Measurements from ENCODE around the gene PLIN1. TPM values are rescaled to one million over a fixed set of nuclear protein-coding genes. Genes with fewer than 3 reads are reported as not detected.

The PLIN1 gene
- total RNA-seq, 1 donor from 2014 or later, result 9.9 TPM

DNA sequence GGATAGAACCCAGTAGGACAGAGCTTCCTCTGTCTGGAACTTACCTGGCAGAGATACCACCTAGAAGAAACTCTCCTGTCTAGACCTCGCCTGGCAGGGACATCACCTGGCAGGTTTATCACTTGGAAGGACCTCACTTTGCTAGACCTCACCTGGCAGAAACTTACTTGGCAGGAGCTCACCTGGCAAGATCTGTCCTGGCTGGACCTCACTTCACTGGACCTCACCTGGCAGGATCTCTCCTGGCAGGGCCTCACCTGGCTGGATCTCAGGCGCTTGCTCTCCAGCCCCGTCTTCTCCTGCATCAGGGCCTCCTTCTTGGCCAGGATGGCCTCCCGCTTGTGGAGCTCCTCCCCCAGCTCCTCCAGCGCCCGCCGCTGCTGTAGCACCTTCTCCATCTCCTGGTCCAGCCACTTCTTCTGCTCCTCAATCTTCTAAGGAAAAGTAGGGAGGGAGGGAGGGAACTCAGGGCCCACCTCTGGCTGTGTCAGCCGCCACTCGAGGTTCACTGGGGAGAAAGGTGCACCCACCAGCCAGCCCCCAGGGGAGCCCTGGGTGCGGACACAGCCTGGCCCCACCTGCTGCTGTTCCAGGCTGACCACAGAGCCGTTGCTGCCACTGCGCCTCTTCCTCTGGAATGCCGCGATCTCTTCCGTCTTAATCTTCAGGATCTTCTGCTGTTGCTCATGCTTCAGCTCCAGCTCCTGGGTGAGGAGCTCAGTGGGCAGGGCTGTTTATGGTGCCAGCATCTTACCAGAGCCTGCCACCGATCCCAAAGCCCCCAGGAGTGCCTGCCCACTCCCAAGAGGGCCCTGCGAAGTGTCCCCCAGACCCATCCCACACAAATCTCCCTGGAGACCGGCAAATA, 46.4 kb downstream of the PLIN1 start:
- intact Hi-C loops (cut with DNase I), result no loop called here
- DNase-seq (no peak), ATAC-seq (ENCODE audit: poor library complexity) (no peak)

DNA sequence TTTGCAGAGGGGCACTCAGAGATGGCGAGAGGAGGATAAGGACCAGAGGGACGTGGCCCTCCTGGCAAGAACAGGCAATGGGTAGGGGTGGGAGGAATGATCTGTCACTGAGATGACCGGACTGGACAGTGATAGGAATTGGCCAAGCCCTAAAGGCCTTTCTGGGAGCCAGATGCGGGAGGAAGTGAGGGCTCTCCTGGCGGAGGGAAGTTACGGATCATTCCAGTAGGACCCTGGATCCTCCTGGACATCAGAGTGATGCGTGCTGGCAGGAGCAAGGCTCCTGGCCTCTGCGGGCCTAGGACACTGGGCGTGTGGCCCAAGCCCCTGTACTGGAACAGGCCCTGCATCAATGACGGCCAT, 47.3 kb downstream of the PLIN1 start:
- DNase-seq, result no peak
- intact Hi-C loops (cut with DNase I), result no loop called here

DNA sequence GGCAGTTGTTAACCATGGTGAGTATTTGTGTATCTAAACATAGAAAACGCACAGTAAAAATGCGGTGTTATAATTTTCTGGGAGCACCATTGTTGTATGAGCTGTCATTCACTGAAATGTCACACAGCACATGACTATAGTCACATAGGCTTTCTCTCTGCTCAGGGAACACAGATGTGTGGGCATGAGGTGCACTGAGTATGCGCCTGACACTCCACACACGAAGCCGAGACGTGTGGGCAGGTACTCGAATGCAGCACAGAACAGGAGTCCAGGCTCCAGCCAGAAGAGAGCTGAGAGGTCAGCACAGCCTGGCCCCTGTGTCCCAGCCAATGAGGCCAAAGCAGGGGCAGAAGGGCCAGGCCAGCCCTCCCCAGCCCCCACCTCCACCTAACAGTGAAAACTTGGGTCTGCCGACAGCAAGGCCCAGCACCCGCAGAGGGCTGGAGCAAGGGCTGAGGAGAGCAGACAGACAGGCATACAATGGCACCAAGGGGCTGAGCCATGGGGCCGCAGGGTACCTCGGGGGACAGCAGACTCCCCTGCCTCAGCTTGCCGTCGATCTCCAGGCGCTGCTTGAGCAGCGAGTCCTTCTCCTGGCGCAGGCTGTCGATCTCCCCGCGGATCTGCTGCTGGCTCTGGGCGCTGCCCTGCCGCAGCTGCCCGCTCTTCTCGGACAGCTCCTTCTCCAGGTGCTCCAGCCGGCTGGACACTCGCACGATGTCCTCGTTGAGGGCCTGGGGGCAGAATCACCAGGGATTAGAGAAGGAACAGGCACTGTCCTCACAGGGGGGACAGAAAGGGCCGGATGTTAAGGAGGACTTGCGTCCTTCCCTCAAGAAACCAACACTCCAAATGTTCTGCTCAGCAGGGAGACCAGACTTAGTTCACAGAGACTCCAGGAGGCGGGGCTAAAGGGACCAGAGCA, 47.9 kb downstream of the PLIN1 start:
- DNase-seq (no peak), ATAC-seq (ENCODE audit: poor library complexity) (no peak)
- intact Hi-C loops (cut with DNase I), result no loop called here

More for the DNA sequence above, 47.3 kb downstream of the PLIN1 start:
- ATAC-seq (ENCODE audit: poor library complexity), result no peak

DNA sequence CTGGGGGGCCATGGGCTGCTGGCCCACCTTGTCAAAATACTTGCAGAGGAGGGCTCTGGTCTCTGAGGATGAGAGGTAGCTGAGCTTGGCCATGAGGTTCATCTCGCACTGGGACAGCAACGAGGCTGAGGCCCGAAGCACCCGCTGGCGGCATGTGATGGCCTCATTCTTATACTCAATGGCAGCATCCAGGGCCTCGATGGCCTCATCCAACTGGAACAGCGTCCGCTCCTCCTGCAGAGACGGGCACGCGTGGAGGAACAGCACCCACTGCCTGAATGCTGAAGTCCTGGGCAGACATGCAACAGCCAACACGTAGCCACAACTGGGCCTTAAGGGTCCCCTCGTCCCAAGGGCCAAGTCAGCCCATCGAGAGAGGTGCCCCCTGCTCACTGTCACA, 48.9 kb downstream of the PLIN1 start:
- DNase-seq, result no peak
- intact Hi-C loops (cut with DNase I), result no loop called here
- no peak for ATAC-seq (ENCODE audit: poor library complexity)

DNA sequence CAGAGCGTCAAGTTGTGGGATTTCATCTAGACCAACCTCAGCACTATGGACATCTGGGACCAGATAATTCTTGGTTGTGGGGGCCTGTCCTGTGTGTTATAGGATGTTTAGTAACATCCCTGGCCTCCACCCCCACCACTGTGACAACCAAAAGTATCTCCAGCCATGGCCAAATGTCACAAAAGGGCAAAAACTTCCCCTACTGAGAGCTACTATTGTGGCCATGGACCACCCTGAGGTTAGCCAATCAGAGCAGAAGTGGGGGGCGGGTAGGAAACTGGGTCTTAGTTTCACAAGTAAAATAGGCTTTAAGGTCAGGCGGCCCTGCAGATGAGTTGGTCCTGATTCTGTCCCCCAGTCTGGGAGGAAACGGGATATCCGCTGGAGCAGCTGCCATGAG, 49.3 kb downstream of the PLIN1 start:
- DNase-seq (no peak), ATAC-seq (ENCODE audit: poor library complexity) (no peak)
- intact Hi-C loops (cut with DNase I), result no loop called here

DNA sequence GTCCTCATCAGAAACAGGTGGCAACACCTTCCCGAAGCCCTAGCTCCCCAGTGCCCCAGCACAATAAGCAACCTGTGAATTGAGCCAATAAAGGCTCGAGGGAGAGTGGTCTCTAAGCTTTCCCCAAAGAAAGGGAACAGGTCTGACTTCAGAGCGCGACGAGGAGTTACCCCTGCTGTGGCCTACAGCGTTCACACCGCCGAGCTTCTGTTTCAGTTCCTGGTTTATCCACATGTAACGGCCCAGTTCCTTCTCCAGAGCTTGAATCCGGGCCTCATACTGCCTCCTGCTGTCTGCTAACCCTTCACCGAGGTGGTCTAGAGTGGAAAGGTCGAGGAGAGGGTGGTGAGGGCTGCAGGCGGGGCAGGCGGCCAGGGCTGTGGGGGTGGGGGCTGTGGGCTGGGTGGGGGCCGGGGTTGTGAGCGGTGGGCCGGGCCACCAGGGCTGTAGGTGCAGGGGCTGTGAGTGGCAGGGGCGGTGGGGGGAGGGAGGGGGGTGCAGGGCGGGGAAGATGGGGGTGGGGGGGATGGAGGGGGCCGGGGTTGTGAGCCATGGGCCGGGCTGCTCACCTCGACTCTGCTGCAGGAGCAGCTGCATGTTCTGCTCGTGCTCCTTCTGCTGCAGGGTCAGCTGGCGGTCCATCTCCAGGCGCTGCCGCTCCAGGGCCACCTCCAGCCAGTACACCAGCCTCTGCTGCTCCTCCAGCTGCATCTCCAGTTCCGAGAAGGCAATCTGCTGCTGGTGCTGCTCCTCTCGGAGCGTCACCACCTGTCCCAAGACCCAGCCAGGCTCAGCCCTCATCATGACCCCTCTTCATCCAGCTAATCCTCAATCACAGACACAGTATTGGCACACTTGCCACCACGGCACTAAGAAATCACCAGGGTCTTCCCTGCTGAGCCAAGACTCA, 50.1 kb downstream of the PLIN1 start:
- intact Hi-C loops (cut with DNase I), result no loop called here
- ATAC-seq (ENCODE audit: poor library complexity) (no peak), DNase-seq (no peak)

DNA sequence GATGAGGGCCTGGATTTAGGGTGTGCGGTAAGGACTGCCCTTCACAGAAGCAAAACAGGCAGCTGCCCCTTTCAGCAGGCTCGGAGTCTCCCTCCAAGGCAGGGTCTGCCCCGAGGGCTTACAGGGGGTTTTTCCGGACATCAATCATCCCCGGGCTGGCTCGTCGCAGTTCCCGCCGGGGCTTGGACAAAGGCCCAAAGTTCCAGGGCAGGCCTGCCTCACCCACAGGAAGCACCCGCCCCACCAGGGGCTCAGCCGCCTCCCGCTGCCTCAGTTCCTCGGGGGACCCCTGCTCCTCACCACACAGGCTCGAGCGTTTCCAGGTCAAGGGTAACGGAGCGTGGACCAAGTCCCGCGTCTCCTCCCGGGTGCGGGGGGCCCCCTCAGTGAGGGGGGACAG, 50.9 kb downstream of the PLIN1 start:
- intact Hi-C loops (cut with DNase I), result no loop called here
- DNase-seq (no peak), ATAC-seq (ENCODE audit: poor library complexity) (no peak)

DNA sequence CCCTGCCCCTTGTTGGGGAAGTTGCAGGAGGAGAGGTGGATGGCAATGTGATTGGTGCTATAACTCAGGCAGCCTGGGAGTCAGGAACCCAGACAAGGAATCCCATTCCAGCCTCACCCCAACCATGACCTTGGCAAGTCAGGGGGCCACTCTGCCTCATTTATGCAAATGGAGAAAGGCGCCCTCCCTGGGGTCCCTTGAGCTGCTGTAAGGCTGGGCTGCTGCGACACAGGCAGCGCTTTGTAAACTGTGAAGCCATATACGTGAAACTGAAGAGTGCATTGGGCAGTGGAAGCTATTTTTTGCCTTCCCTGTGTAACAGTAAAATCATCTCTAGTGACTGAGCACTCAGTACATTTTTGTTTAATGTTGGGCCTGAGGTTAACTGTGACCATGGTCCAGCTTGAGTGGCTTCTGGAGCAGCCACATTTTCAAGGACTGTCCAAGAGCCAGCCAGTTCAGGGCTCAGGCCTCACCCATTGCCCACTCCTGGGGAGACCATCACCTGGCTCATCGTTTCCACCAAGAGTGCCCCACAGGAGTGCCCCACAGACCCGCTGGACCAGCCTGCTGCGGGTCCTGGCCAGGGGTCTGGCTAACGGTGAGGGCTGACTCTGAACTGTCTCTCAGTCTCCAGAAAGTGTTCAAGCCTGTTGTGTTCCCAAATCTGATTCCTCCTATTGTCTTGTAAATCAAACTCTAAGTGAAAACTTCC, 51.8 kb downstream of the PLIN1 start:
- intact Hi-C loops (cut with DNase I), result no loop called here
- ATAC-seq (ENCODE audit: poor library complexity) (no peak), DNase-seq (no peak)

DNA sequence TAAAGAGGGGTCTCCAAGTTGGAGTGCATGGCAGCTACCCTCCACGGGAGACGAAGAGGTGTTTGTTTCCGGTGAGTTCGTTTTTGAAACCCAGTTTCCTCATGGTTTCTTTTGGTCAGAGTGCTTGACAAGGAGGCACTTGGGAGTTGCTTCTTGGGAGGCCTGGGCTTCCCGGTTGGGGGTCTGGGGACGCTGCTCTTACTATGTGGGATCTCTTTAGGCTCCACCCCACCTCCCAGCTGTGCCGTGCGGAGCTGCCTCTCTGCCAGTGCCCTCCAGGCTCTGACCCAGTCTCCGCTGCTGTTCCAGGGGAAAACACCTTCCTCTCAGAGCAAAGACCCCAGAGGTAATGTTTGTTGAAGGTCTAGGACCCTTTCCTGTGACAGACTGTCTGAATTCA, 53.5 kb downstream of the PLIN1 start:
- no peak for ATAC-seq (ENCODE audit: poor library complexity)
- no peak for DNase-seq
- intact Hi-C loops (cut with DNase I), result no loop called here

DNA sequence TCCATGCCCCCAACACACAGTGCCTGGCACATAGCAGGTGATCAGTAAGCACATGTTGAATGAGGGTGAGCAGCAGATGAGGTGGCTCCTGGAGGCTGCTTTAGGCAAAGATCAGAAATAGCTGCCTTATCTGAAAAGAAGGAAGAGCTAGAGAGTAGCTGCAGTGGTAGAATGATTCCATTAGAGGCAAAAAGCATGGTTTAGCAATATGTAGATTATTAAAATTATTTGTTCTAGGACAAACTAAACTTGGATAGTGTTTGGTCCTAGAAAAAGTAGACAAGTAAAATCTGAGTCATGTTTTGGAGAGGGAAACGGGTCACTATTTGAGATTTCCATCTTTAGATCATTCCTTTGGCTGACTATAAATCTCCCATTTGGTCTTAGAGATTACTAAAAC, 56.0 kb downstream of the PLIN1 start:
- no peak for DNase-seq
- intact Hi-C loops (cut with DNase I), result no loop called here
- no peak for ATAC-seq (ENCODE audit: poor library complexity)

DNA sequence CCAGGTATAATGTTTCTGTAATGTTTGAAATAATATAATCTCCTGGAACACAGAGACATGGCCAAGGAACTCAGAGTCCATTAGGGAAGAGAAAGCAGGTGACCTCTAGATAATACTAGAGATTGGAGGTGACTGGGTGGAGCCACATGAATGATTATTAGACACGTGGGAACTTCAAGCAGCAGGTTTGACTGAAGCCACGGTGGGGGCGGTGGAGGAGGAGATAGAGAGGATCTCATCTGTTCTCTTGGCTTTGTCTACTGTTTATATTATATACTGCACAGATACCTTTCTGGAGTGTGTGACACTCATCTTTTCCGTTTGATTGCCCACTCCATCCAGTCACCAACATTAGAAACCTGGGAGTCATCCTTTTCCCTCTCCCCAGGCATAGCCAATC, 57.6 kb downstream of the PLIN1 start:
- no peak for DNase-seq
- no peak for ATAC-seq (ENCODE audit: poor library complexity)
- intact Hi-C loops (cut with DNase I), result no loop called here

DNA sequence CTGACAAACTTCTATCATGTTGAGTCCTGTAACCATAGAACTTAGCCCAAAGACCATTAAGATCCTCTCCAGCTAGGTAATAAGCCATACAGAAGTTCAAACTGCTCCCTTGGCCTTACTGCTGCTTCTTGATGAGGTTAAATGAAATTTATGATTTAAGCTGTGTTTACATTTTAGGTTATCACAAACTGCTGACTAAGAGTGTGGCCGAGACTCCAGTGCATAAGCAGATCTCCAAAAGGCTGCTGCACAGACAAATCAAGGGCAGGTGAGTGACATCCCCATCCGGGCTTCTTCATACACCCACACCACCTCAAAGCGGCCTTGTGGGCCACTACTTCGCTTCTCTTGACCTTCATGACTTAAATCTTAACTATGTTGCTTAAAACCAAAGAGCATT, 62.9 kb downstream of the PLIN1 start:
- intact Hi-C loops (cut with DNase I), result no loop called here
- DNase-seq (no peak), ATAC-seq (ENCODE audit: poor library complexity) (no peak)

DNA sequence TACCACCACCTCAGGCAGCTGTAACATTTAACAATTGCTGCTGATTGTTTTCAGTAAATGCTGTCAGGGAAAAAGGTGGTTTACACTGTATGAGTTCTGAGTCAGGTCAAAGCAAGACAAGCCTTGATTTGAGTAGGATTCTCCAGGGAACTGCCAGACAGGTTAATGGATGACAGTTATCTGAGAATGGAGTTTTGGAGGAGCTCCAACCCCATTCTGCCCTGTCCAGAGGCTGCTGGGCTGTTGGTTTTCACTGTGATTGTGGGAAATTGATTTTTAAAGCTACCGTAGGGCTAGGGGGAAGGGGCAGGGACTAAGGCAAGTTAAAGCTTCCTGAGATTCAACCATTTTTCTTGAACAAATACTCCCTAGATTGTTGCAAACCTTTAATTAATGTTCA, 64.0 kb downstream of the PLIN1 start:
- intact Hi-C loops (cut with DNase I), result no loop called here
- ATAC-seq (ENCODE audit: poor library complexity) (no peak), DNase-seq (no peak)

Other genes starting within 250 kb of the PLIN1 start
- gene RHCG, start 182.8 kb downstream of the PLIN1 start, total RNA-seq, result not detected
- 0.05 TPM for gene TICRR, start 103.9 kb downstream of the PLIN1 start, total RNA-seq
- 1.9 TPM for gene KIF7, start 23.9 kb downstream of the PLIN1 start, total RNA-seq
- 13.4 TPM for gene PEX11A, start 11.4 kb upstream of the PLIN1 start, total RNA-seq
- gene WDR93, start 11.4 kb upstream of the PLIN1 start, total RNA-seq, result 0.11 TPM
- 11.6 TPM for gene MESP1, start 71.9 kb upstream of the PLIN1 start, total RNA-seq
- gene MESP2, start 97.0 kb upstream of the PLIN1 start, total RNA-seq, result 0.13 TPM
- 6.6 TPM for gene ANPEP, start 135.5 kb upstream of the PLIN1 start, total RNA-seq
- gene AP3S2, start 214.6 kb upstream of the PLIN1 start, total RNA-seq, result 47.5 TPM
- gene ARPIN, start 233.6 kb upstream of the PLIN1 start, total RNA-seq, result 10.6 TPM